Liver (tissue), 3 donors: ENCODE measurements around the gene EXOC3L1.

Experiments
- CTCF ChIP-seq: fragments of 150-350 bp; IDR thresholded peaks from 2 replicates; pipeline ENCODE4 v1.5.1; 2017; ENCODE audit warnings: improper control_type of control experiment, low read depth, low read length; ENCODE audit not compliant: missing input control
- GABPA ChIP-seq, 2 donors: IDR thresholded peaks in 1 of 2; conservative IDR thresholded peaks in 1 of 2; 2 replicates each; pipeline ENCODE4 v1.6.1; 2016; ENCODE audit warnings: antibody characterized with exemption in 2 of 2, mild to moderate bottlenecking in 1 of 2, moderate library complexity in 1 of 2
- REST ChIP-seq: IDR thresholded peaks from 2 replicates; pipeline ENCODE4 v1.6.1; 2016; ENCODE audit warnings: antibody characterized with exemption, mild to moderate bottlenecking
- YY1 ChIP-seq: IDR thresholded peaks from 2 replicates; pipeline ENCODE4 v1.6.1; 2016; ENCODE audit warnings: antibody characterized with exemption, mild to moderate bottlenecking
- donor health status: healthy.
- donor health status: healthy.

- TF ChIP-seq YY1 (no peak), CTCF (no peak), REST (no peak), GABPA (IDR thresholded peaks at IDR 0.05 in 1 of 2, conservative IDR thresholded peaks at IDR 0.05 in 1 of 2) (no peak)
These were observed 33.6 kb downstream of the EXOC3L1 start for GRCh38 chr16:67156143-67156844.
